Endometrial microvascular endothelial cells (primary cell): ENCODE results near the gene MUSTN1. TPM values are rescaled to one million over a fixed set of nuclear protein-coding genes. Genes with fewer than 3 reads are reported as not detected.

Experiments
- in situ Hi-C: cut with HindIII; loops from 2 replicates; pipeline ENCODE4 v1.10.0; 2017; ENCODE audit warnings: low sequenced_read_pairs, low pct_unique_long_range_greater_than_20kb; ENCODE audit errors: inconsistent ontology term
- total RNA-seq: library from RNA; depleted of rRNA; stranded (reverse); fragments of >200 nt; gene quantifications from one replicate; pipeline ENCODE4 v1.2.3, GENCODE V29; 2015; ENCODE audit errors: inconsistent ontology term

The MUSTN1 gene
- total RNA-seq, 1 donor from 2014 or later = 0.46 TPM

DNA sequence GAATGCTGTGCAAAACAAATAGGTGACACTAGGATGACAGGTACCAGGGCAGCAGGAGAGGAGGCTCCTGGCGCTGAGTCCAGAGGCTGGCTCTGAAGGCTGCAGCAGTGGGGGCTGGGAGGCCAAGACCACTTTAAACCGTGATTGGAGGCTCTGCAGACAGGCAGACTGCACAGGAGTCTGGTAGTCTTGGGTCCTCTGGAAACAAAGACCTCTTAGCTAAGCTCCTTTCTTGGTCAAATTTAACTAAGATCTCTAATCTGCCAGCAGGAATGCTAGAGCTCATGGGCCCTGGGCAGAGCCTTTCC is 4.4 kb upstream of the MUSTN1 start:
- in situ Hi-C loops = no loop called here

- in situ Hi-C loops = no loop called here
These were observed 3.9 kb upstream of the MUSTN1 start for GRCh38 chr3:52838561-52839267.

GRCh38 chr3:52836986-52837385 is 2.2 kb upstream of the MUSTN1 start:
- in situ Hi-C loops = no loop called here

DNA sequence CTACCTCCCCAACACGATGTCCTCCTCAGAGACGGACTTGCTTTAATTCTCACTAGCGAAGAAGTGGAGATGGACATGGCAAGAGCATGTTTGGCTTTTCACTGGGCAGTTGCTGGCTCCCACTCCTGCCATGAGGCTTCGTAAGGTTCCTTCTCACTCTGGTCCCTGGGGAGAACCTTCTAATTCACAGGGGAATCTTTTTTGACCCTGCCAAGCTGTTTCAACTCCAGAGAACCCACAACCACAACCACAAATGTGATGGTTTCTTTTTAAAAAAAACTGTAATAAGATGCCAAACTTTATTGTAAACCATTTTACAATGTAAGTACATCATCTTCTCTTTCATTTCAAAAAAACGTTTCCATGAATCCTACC is 1.6 kb upstream of the MUSTN1 start:
- in situ Hi-C loops = no loop called here

GRCh38 chr3:52835766-52836470 is 1.1 kb upstream of the MUSTN1 start:
- in situ Hi-C loops = no loop called here

- in situ Hi-C loops = no loop called here
These were observed 1.6 kb downstream of the MUSTN1 start for GRCh38 chr3:52833202-52833601.

- in situ Hi-C loops = no loop called here
These were observed 3.1 kb downstream of the MUSTN1 start for GRCh38 chr3:52831500-52832301.

DNA sequence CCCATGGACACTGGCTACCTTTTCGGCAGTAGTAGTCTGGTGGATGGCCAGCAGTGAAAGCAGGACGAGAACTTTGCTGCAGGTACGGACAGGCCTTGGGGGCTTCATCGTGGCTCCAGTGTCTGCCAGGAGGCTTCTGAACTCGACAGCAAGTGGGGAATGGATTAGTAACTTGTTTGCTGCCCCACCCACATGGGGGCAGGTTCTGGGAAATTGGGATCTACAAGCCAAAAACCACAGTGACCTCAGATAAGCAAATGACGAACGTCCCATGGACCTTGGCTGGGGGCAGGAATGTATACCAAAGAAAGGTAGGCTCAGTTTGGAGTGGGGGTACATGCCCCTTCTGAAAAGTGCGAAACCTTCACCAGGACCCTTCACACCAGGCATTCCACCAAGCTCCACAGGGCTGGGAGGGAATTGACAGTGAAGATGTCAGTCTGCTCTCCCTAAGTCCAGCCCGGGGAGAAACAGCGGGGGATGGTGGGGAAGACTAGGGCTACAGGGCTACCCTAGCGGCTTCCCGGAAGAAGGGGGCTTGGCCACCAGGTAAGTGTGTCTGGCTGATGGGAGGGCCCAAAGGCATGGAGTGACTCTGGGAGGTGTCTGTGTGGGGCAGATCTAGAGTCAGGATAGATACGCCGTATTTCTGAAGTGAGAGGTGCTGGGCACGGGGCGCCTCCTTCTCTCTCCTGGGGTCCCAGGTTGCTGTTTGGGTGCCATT is 4.1 kb downstream of the MUSTN1 start, which contains the start of gene ITIH4:
Gene ITIH4, minus strand, starts transcription at position 138 of the 724 bp plus-strand sequence. Its CDS starts 30 bp downstream, at position 108.
- in situ Hi-C loops = no loop called here

DNA sequence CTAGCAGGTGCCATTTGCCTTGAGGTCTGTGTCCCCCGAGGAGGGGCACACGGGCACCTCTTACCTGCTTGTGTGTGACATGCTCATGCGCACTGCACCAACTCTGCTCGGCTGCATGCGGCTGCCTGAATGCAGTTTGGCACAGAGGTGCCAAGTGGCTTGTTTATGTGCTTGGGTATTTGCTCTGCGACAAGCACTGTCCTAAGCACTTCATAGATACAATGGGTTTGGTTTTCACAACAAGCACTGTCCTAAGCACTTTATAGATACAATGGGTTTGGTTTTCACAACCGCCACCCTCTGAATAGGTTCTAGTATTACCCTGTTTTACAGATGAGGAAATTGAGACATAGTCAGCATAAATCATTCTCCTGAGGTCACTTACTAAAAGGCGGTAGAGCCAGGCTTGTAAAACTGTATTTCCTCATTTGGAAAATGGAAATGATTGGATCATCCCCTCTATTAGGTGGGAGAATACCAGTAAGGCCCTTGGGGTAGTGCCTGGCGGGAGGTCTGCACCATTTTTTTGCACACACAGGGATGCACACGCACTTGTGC is 4.8 kb downstream of the MUSTN1 start:
- in situ Hi-C loops = no loop called here

GRCh38 chr3:52829482-52829881 is 5.3 kb downstream of the MUSTN1 start:
- in situ Hi-C loops = no loop called here

GRCh38 chr3:52827866-52828376 is 6.9 kb downstream of the MUSTN1 start:
- in situ Hi-C loops = no loop called here

- in situ Hi-C loops = no loop called here
These were observed 7.4 kb downstream of the MUSTN1 start for GRCh38 chr3:52827441-52827840.

GRCh38 chr3:52824037-52824436 is 10.8 kb downstream of the MUSTN1 start:
- in situ Hi-C loops = no loop called here

DNA sequence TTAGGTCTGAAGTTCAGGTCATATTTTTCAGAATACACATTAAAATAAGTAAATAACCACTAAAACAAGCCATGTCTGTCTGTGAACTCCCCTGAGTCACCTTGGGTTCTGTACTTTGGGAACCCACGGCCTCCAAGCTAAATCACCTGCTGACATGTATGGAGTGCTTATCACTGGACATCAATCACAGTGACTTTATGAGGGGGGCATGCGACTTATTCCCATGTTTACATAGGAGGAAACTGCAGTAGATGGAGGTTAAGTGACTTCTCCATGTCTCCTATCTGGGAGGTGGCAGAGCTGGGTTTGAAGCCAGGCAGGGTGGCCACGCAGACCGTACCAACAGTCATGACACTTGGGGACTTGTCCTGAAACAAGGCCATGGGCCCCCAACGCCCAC is 12.5 kb downstream of the MUSTN1 start:
- in situ Hi-C loops = no loop called here

DNA sequence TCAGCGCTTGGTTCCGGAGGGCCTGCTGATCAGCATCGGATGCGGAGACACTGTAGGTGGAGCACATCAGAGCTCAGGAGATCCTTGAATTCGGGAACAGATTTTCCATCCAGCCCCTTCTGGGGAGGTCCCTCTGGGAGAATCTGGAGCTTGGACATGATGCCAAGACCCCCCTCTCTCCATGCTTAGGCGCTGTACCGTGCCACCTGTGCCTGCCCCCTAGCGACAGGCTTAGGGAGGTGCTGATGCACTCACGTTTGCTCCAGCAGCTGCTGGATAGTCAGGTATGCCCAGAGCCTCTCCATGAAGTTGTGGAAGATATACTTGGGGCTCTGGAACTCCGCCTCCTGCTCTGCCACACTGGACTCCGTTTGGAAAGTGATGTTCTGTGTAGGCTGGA is 14.1 kb downstream of the MUSTN1 start:
- in situ Hi-C loops = no loop called here

- in situ Hi-C loops = no loop called here
These were observed 14.9 kb downstream of the MUSTN1 start for GRCh38 chr3:52819936-52820335.

DNA sequence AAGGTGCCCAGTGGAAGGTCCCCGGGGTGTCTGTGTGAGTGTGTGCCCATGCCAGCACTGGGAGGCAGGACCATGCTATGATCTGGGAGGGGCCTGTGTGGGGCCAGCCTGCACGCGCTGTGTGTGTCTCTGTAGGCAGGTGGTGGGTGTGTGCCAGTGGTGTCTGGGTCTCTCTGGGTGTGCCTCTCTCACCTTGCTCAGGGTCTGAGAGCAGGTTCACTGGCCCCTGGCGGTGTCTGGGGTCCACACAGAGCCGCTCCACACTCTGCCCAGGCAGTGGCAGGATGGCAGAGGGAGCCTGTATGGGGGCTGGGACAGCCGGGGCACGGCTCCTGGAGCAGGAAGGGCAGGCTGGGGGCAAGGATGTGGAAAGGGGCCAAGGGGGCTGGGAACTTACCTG is 17.0 kb downstream of the MUSTN1 start:
- in situ Hi-C loops = no loop called here

GRCh38 chr3:52817221-52817620 is 17.6 kb downstream of the MUSTN1 start:
- in situ Hi-C loops = no loop called here

- in situ Hi-C loops = no loop called here
These were observed 18.2 kb downstream of the MUSTN1 start for GRCh38 chr3:52816654-52817053.
